Lower lobe of right lung (tissue), 2 donors: Measurements from ENCODE around the gene ZCWPW1. TPM values are rescaled to one million over a fixed set of nuclear protein-coding genes. Genes with fewer than 3 reads are reported as not detected.
"Not testable (repeated sequence)": the region's sequence is repeated elsewhere in the genome, so short reads cannot be mapped to it uniquely, and the experiment has no call there.

Experiments used
- ATAC-seq, 2 donors: fragments of 200-7000 bp; cut with Tn5 transposase; one replicate each; pipeline ENCODE4 v1.9.1; 2020 to 2022; ENCODE audit warnings: mild to moderate bottlenecking in 2 of 2, moderate library complexity in 2 of 2
- DNase-seq: peaks from one replicate; pipeline ENCODE4 v3.0.0-alpha.2; 2020
- H3K27ac ChIP-seq: fragments of 200-600 bp; one replicate; pipeline ENCODE4 v1.8.0; 2022
- H3K27me3 ChIP-seq: fragments of 200-600 bp; one replicate; pipeline ENCODE4 v1.8.0; 2022; ENCODE audit warnings: low read depth
- H3K36me3 ChIP-seq: fragments of 200-600 bp; one replicate; pipeline ENCODE4 v1.8.0; 2022; ENCODE audit warnings: mild to moderate bottlenecking
- H3K4me1 ChIP-seq: fragments of 200-600 bp; one replicate; pipeline ENCODE4 v1.8.0; 2022
- H3K4me3 ChIP-seq: fragments of 200-600 bp; one replicate; pipeline ENCODE4 v1.8.0; 2022; ENCODE audit warnings: mild to moderate bottlenecking
- H3K9me3 ChIP-seq: fragments of 200-600 bp; one replicate; pipeline ENCODE4 v1.8.0; 2022
- CTCF ChIP-seq: fragments of 200-600 bp; IDR thresholded peaks from one replicate; pipeline ENCODE4 v1.8.0; 2022; ENCODE audit warnings: antibody characterized with exemption, mild to moderate bottlenecking
- intact Hi-C: fragments of 100-400 bp; cut with DNase I; formaldehyde crosslinking; loops from one replicate; pipeline ENCODE4 v1.11.0; 2022
- total RNA-seq: library from RNA; stranded (reverse); fragmentation: NEBNext Ultra II Directional; extraction: Animal tissue kit (Norgen Biotek cat#: 25700); gene quantifications from one replicate; pipeline ENCODE4 v1.2.1, GENCODE V29; 2021
- donor health status: DM: no; HTN: yes; CAD: no; lungs with severe emphysema.

The ZCWPW1 gene
- total RNA-seq, 1 donor from 2014 or later: 4.9 TPM

GRCh38 chr7:100464210-100464660 is 35.7 kb upstream of the ZCWPW1 start, which contains the start of gene SPACDR:
Gene SPACDR (minus strand): TSS chr7:100464260. CDS start chr7:100464025, 235 bp downstream.
- ATAC-seq (no peak), DNase-seq (no peak)
- no peak for TF ChIP-seq CTCF
- no peaks in the 10 kb centered on the region for H3K9me3 ChIP-seq
- H3K27me3 ChIP-seq: no peaks in the 10 kb centered on the region
- H3K4me1 ChIP-seq: peaks cover 19% of the 10 kb centered on the region
- no peak within 1 kb of the TSS for H3K4me3 ChIP-seq
- H3K36me3 ChIP-seq: peaks cover 36% of the 10 kb centered on the region
- intact Hi-C loops: no loop called here
- H3K27ac ChIP-seq: no peak within 1 kb of the TSS

GRCh38 chr7:100457033-100457432 is 28.5 kb upstream of the ZCWPW1 start:
- Histone ChIP-seq H3K9me3 (no peaks in the 10 kb centered on the region), H3K4me1 (no peaks in the 10 kb centered on the region), H3K27me3 (no peaks in the 10 kb centered on the region), H3K27ac (no peak overlapping the region), H3K4me3 (no peak overlapping the region), H3K36me3 (peaks cover 6% of the 10 kb centered on the region)
- TF ChIP-seq CTCF: no peak
- ATAC-seq (no peak), DNase-seq (no peak)
- intact Hi-C loops: no loop called here

GRCh38 chr7:100456562-100456961 is 28.1 kb upstream of the ZCWPW1 start:
- ATAC-seq: no peak
- H3K27ac ChIP-seq: no peak overlapping the region
- no peaks in the 10 kb centered on the region for H3K27me3 ChIP-seq
- no peak for TF ChIP-seq CTCF
- intact Hi-C loops: no loop called here
- no peaks in the 10 kb centered on the region for H3K9me3 ChIP-seq
- no peak overlapping the region for H3K4me3 ChIP-seq
- no peaks in the 10 kb centered on the region for H3K4me1 ChIP-seq
- DNase-seq: no peak
- peaks cover 5% of the 10 kb centered on the region for H3K36me3 ChIP-seq

GRCh38 chr7:100455206-100455605 is 26.7 kb upstream of the ZCWPW1 start:
- no peak for TF ChIP-seq CTCF
- Histone ChIP-seq H3K9me3 (no peaks in the 10 kb centered on the region), H3K4me3 (no peak overlapping the region), H3K4me1 (no peaks in the 10 kb centered on the region), H3K27me3 (no peaks in the 10 kb centered on the region), H3K36me3 (peaks cover 2% of the 10 kb centered on the region), H3K27ac (no peak overlapping the region)
- intact Hi-C loops: no loop called here
- no peak for ATAC-seq
- no peak for DNase-seq

GRCh38 chr7:100453854-100454253 is 25.4 kb upstream of the ZCWPW1 start:
- H3K36me3 ChIP-seq, H3K4me3 ChIP-seq, H3K27me3 ChIP-seq, H3K27ac ChIP-seq, H3K4me1 ChIP-seq, intact Hi-C loops, ATAC-seq, DNase-seq, H3K9me3 ChIP-seq: not testable (repeated sequence)

GRCh38 chr7:100452513-100452912 is 24.0 kb upstream of the ZCWPW1 start:
- H3K27ac ChIP-seq: no peak overlapping the region
- H3K4me3 ChIP-seq: no peak overlapping the region
- TF ChIP-seq CTCF: no peak
- DNase-seq: no peak
- H3K4me1 ChIP-seq: no peaks in the 10 kb centered on the region
- ATAC-seq: no peak
- no peaks in the 10 kb centered on the region for H3K27me3 ChIP-seq
- intact Hi-C loops: no loop called here
- H3K9me3 ChIP-seq: no peaks in the 10 kb centered on the region
- no peaks in the 10 kb centered on the region for H3K36me3 ChIP-seq
